ENCODE measurements around the gene MSL3B.

MSL3B gene

DNA sequence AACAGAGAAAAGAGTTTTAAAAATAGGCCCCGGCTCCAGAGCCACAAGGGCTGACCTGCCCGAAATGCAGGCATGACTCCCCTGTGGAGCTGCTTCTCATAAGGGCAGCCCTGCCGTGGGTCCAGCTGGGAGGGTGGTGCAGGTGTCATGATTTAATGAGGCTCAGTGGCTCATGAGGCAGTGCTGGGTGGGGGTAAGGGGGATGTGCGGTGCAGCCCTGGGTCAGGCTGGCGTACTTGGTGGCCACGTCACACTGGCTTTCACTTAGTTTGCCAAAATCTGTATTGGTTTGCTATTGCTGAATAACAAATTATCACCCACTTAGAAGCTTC lies 47.4 kb downstream of the MSL3B start:
- Mint-ChIP-seq H3K27ac (no peak overlapping the region), H3K4me1 (no peaks in the 10 kb centered on the region), H3K36me3 (ENCODE audit: low read depth) (no peaks in the 10 kb centered on the region), H3K27me3 (peaks cover 5% of the 10 kb centered on the region), H3K4me3 (no peak overlapping the region), H3K9me3 (no peaks in the 10 kb centered on the region)
- ATAC-seq (no peak), DNase-seq (no peak)

DNA sequence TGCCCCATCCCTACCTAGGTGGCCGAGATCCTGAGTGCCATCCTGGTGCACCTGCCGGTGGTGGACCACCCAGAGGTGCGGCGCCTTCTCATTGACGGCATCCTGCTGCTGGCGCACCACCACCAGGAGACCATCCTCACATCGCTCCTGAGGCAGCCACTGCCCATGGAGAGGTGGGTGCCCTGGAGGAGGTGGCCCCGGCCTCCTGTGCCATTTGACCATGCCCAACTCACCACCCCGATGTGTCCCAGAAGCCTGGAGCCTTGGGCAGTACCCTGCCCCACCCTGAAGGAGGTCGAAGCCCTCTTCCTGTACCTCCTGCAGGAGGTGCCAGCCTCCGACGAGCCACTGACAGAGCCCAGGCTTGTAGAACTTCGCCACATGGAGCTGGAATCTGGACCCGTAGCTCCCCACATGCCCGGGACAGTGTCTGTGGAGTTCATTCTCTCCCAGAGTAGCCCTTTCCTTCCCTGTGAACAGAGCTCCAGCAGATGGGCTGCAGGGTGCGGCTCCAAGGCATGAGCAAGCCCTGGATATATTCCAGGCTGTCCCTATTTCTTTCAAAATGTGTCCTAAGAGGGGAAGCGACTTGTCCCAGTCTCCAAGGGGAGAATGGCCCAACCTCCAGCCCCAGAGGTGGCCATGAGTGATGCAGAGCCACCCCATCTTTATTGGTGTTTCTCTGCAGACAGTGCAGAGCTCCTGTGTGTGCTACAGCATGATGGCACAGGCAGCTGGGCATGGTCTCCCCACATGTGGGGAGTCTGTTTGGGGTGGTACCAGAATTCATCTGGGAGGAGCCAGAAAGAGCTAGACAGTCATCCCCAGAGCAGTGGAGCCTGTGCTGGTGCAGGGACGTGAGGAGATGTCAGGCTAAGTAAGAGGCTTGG lies 48.1 kb downstream of the MSL3B start:
- H3K4me3 Mint-ChIP-seq, result no peak overlapping the region
- H3K27ac Mint-ChIP-seq, result no peak overlapping the region

DNA sequence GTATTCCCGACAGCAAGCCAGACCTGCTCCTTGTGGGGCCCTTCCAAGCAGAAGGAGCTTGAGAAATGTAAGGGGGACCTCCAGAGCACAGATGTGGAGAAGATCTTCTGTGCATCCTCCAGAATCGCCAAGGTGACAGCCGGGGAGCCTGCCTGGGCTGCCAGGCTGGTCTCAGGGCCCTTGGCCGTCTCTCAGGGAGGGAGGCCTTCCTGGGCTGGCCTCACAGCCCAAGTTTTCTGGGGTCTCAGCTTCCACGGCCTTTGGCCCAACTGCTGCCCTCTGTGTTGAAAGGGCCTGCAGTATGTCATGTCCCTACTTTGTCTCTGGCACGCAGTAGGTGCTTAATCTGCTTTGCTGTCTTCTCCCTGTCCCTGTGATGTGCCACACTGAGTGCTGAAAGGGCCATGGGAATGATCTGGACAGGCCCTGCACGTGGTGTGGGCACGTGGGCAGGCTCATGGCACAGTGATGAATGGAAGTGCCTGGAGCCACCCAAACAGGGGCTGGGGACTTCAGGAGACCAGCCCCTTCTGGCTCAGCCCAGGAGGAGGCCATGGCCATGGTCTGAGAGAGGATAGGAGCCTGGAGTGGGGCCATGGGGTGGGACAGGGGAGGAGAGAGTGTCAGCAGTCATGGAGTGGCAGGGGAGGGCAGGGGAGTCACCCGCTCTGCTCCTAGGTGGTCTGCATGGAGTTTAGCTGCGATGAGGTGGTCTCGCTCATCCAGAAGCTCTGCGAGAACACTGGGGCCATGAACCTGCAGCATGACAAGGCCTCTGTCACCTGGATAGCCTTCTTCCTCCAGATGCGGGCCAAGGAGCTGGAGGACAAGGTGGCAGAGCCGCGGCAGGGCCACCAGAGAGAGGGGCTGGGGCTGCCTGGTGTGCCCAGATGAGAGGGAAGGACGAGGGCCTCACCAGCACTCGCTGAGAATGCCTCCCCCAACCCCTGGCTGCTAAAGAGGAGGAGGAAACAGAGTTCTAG lies 49.3 kb downstream of the MSL3B start:
- H3K36me3 Mint-ChIP-seq (ENCODE audit: low read depth), result no peaks in the 10 kb centered on the region
- ATAC-seq (no peak), DNase-seq (no peak)
- no peaks in the 10 kb centered on the region for H3K9me3 Mint-ChIP-seq
- H3K27ac Mint-ChIP-seq, result no peak overlapping the region
- no peak overlapping the region for H3K4me3 Mint-ChIP-seq
- peaks cover 3% of the 10 kb centered on the region for H3K27me3 Mint-ChIP-seq
- H3K4me1 Mint-ChIP-seq, result no peaks in the 10 kb centered on the region

More for the DNA sequence above, 48.1 kb downstream of the MSL3B start:
- Mint-ChIP-seq H3K27me3 (peaks cover 3% of the 10 kb centered on the region), H3K36me3 (ENCODE audit: low read depth) (no peaks in the 10 kb centered on the region), H3K9me3 (no peaks in the 10 kb centered on the region), H3K4me1 (no peaks in the 10 kb centered on the region)
- no peak for ATAC-seq
- no peak for DNase-seq

DNA sequence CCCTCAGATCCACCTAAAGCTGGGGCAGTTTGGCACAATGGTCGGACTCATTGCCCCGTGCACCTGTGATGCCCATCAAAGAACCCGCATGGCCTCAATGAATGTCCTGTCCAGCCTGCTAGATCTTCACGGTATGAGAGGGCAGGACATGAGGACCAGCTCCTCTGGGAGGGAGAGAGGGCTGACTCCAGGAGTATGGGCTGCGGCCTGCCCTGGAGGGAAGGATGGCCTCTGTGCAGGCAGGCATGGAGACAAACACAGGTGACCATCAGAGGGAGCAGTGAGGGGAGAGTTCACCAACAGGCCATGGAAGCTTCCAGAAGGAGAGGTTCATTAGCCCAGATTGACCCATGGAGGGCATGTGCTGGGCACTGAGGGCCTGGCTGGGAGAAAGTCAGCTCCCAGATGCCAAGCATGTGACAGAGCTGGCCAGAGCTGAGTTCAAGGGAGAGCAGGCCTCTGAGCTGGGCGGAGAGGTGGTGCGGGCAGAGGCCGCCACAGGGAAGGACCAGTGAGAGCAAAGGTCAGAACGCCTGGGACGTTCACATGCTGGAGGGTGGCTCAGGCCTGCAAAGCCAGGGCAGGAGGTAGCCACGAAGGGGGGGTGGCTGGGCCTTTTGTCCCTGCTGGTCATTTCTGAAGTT lies 50.1 kb downstream of the MSL3B start:
- Mint-ChIP-seq H3K27ac (no peak overlapping the region), H3K9me3 (no peaks in the 10 kb centered on the region), H3K36me3 (ENCODE audit: low read depth) (no peaks in the 10 kb centered on the region), H3K4me3 (no peak overlapping the region), H3K4me1 (no peaks in the 10 kb centered on the region), H3K27me3 (peaks cover 3% of the 10 kb centered on the region)
- DNase-seq (no peak), ATAC-seq (no peak)

DNA sequence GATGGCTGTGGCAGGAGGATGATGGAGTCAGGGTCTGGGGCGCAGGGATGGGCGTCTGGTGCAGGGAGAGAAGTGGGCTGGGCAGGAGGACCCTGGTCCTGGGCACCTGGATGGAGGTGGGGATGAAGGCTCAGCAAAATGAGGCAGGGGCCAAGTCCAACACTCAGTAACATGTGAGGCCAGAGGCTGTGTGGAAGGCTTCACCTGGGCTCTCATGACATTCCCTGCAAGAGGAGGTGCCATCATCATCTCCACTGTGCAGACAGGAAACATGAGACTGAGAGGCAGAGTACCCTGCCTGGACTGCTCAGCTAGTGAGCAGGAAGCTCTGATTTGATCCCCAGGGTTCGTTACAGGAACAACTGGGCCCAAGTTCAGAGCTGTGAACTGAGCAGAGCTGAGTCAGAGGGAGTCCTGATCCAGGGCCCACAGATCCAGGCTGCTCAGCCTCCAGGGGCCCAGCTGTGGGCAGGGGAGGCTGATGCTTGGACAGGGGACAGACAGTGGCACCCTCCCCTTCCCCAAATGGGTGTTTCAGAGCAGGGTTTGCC lies 50.8 kb downstream of the MSL3B start:
- Mint-ChIP-seq H3K36me3 (ENCODE audit: low read depth) (no peaks in the 10 kb centered on the region), H3K4me1 (no peaks in the 10 kb centered on the region), H3K27ac (no peak overlapping the region), H3K9me3 (no peaks in the 10 kb centered on the region), H3K27me3 (peaks cover 3% of the 10 kb centered on the region), H3K4me3 (no peak overlapping the region)
- ATAC-seq (no peak), DNase-seq (no peak)

DNA sequence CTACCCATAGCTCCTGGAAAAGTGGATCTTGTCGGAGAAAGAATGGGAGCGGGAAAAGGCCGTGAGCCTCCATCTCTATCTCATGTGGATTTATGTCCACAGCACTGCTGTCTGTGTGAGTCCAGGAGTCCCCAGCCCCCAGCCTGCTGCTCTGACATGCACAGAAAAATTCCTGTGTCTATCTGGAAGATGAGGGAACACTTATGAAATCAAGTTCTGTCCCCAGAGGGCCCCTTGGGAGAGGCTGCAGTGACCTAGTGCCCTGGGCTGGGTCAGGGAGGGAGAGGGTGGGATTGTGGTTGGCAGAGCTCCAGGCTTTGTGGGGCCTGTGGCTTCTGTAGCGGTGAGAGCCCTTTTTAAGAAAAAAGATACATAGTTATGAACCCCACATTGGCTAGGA lies 51.4 kb downstream of the MSL3B start:
- Mint-ChIP-seq H3K4me3 (no peak overlapping the region), H3K4me1 (no peaks in the 10 kb centered on the region), H3K9me3 (no peaks in the 10 kb centered on the region), H3K27me3 (peaks cover 5% of the 10 kb centered on the region), H3K36me3 (ENCODE audit: low read depth) (no peaks in the 10 kb centered on the region), H3K27ac (no peak overlapping the region)
- DNase-seq (no peak), ATAC-seq (no peak)

DNA sequence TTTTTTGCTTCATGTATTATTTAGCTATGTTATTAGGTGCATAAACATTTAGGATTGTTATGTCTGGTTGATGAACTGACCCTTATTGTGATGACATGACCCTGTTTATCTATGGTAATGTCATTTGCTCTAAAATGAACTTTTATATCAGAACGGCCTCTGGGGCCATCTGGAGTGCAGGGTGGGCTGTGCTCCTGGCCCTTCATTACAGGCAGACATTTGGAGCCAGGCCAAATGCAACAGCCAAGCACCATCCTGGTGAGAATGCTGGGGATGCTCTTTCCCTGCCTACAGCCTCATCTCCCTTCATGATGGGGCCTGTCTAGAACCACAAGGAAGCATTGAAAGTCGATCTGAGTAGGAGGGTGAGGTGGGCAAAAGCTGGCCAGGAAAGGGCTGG lies 51.9 kb downstream of the MSL3B start:
- peaks cover 5% of the 10 kb centered on the region for H3K27me3 Mint-ChIP-seq
- no peaks in the 10 kb centered on the region for H3K9me3 Mint-ChIP-seq
- H3K27ac Mint-ChIP-seq, result no peak overlapping the region

DNA sequence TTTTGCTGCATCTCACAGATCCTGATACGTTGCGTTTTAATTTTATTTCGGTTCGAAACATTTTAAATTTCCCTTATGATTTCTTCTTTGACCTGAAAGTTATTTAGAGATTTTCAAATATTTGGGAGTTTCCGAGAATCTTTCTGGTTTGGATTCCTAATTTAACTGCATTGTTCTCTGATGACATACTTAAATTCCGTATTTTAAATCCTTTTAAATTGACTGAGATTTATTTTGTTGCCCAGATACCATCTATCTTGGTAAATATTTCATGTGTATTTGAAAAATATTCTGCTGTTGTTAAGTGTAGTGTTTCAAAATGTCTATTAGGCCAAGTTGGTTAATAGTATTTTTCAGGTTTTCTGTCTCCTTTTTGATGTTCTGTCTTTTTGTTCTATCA lies 52.3 kb downstream of the MSL3B start:
- ATAC-seq (no peak), DNase-seq (no peak)
- H3K27ac Mint-ChIP-seq, result no peak overlapping the region
- H3K9me3 Mint-ChIP-seq, result no peaks in the 10 kb centered on the region
- H3K36me3 Mint-ChIP-seq (ENCODE audit: low read depth), result no peaks in the 10 kb centered on the region
- no peak overlapping the region for H3K4me3 Mint-ChIP-seq
- no peaks in the 10 kb centered on the region for H3K4me1 Mint-ChIP-seq
- peaks cover 5% of the 10 kb centered on the region for H3K27me3 Mint-ChIP-seq

More for the DNA sequence above, 51.9 kb downstream of the MSL3B start:
- DNase-seq, result no peak
- Mint-ChIP-seq H3K4me3 (no peak overlapping the region), H3K4me1 (no peaks in the 10 kb centered on the region), H3K36me3 (ENCODE audit: low read depth) (no peaks in the 10 kb centered on the region)
- no peak for ATAC-seq

Data from activated naive CD8-positive, alpha-beta T cell treated with anti-CD3 and anti-CD28 coated beads, Interleukin-2, amount 50 U/mL, for 24 hours (primary cell).